GM18861 (cell line): ENCODE data around the gene MAGEC3.
"Not testable (repeated sequence)": the region's sequence is repeated elsewhere in the genome, so short reads cannot be mapped to it uniquely, and the experiment has no call there.

ENCODE experiments used
- ATAC-seq: cut with Tn5 transposase; IDR thresholded peaks from one replicate; pipeline ENCODE4 v1.9.1; 2021; ENCODE audit not compliant: unreplicated experiment

MAGEC3 gene

GRCh38 chrX:141838016-141838415, at the start of gene MAGEC3:
MAGEC3 (plus strand) TSS chrX:141838316; CDS start chrX:141838316, 0 bp downstream.
- no peak for ATAC-seq

- ATAC-seq: no peak
Observed at GRCh38 chrX:141791856-141792255, 46.3 kb upstream of the MAGEC3 start.

- no peak for ATAC-seq
Observed at GRCh38 chrX:141811438-141811837, 26.7 kb upstream of the MAGEC3 start.

- no peak for ATAC-seq
Observed at GRCh38 chrX:141814213-141814857, 23.8 kb upstream of the MAGEC3 start.

GRCh38 chrX:141815904-141816303, 22.2 kb upstream of the MAGEC3 start:
- ATAC-seq: no peak

GRCh38 chrX:141832247-141832646, 5.9 kb upstream of the MAGEC3 start:
- ATAC-seq: no peak

- ATAC-seq: no peak
Observed at GRCh38 chrX:141839856-141840255, 1.7 kb downstream of the MAGEC3 start.

- ATAC-seq: no peak
Observed at GRCh38 chrX:141857479-141857878, 19.4 kb downstream of the MAGEC3 start.

GRCh38 chrX:141879616-141880015, 41.5 kb downstream of the MAGEC3 start:
- ATAC-seq: no peak

GRCh38 chrX:141888811-141889210, 50.7 kb downstream of the MAGEC3 start:
- ATAC-seq: not testable (repeated sequence)

GRCh38 chrX:141894733-141895132, 56.6 kb downstream of the MAGEC3 start:
- no peak for ATAC-seq

- ATAC-seq: no peak
Observed at GRCh38 chrX:141897690-141898089, 59.6 kb downstream of the MAGEC3 start.

- ATAC-seq: no peak
Observed at GRCh38 chrX:141902366-141902765, 64.2 kb downstream of the MAGEC3 start.

GRCh38 chrX:141903400-141904155, 65.5 kb downstream of the MAGEC3 start, which contains the start of gene MAGEC1:
MAGEC1 (plus strand) TSS chrX:141903894; CDS start chrX:141905073, 1,179 bp downstream.
- ATAC-seq: no peak

- ATAC-seq: no peak
Observed at GRCh38 chrX:141904262-141904661, 66.1 kb downstream of the MAGEC3 start.

- ATAC-seq: no peak
Observed at GRCh38 chrX:141917801-141918200, 79.7 kb downstream of the MAGEC3 start.

- ATAC-seq: no peak
Observed at GRCh38 chrX:141924293-141924692, 86.2 kb downstream of the MAGEC3 start.

- no peak for ATAC-seq
Observed at GRCh38 chrX:141928432-141928831, 90.3 kb downstream of the MAGEC3 start.

- ATAC-seq: no peak
Observed at GRCh38 chrX:141934059-141934641, 96.0 kb downstream of the MAGEC3 start.

- ATAC-seq: no peak
Observed at GRCh38 chrX:141935645-141936044, 97.5 kb downstream of the MAGEC3 start.

GRCh38 chrX:141936080-141936479, 98.0 kb downstream of the MAGEC3 start:
- ATAC-seq: no peak

- no peak for ATAC-seq
Observed at GRCh38 chrX:141941234-141941633, 103.1 kb downstream of the MAGEC3 start.
